ENCODE measurements around the gene CDH26. TPM values are rescaled to one million over a fixed set of nuclear protein-coding genes. Genes with fewer than 3 reads are reported as not detected.

The CDH26 gene
- total and polyA plus RNA-seq, 10 of the 15 experiments (the other 5 are each of a cell fraction or from before 2014, with no cell fraction given) = 0.03 to 0.19 (median 0.08) TPM; not detected in 4

- H3K4me2 ChIP-seq (ENCODE audit: control insufficient read depth, insufficient read depth) = peak within 1 kb of the TSS; percentile 97
- ATAC-seq (peak; percentile 96), DNase-seq (ENCODE audit: low read depth, low spot score) (peak; percentile 73), FAIRE-seq (peak; percentile 93)
- H3K4me3 ChIP-seq = peak within 1 kb of the TSS; percentile 99
- peak within 1 kb of the TSS; percentile 74 for H3K9ac ChIP-seq (ENCODE audit: control insufficient read depth, insufficient read depth, low read length)
- H3K4me1 ChIP-seq (ENCODE audit: control insufficient read depth, insufficient read depth, low read length) = peaks cover 10% of the 10 kb centered on the region
- intact Hi-C loops (cut with micrococcal nuclease; ENCODE audit: unreplicated experiment) (loop anchor here (10.0 kb wide), 1 partner anchor 114 kb away; no protein-coding TSS in a partner anchor), in situ Hi-C loops (cut with MboI) (no loop called here)
- peak within 1 kb of the TSS; percentile 93 for H3K27ac ChIP-seq (ENCODE audit: control insufficient read depth, insufficient read depth)
- no TSS peak for BruUV-seq (replicated peaks)
- peak within 1 kb of the TSS; percentile 98 for H2AFZ ChIP-seq (ENCODE audit: control insufficient read depth, low read depth, low read length)
- CTCF ChIA-PET = interaction anchor here (0.8 to 9.5 kb wide), 7 partner anchors 9 to 270 kb away, joined by 3 to 173 read pairs (median 4); no protein-coding TSS in a partner anchor
- 1% methylated on average over 46 of the region's 57 CpGs for WGBS (ENCODE audit: insufficient coverage, insufficient replicate concordance, low lambda C conversion rate, missing lambda C conversion rate)
- H3K9me3 ChIP-seq (replicated peaks; ENCODE audit: control insufficient read depth, insufficient read depth, low read length) = no peaks in the 10 kb centered on the region
- no peaks in the 10 kb centered on the region for H4K20me1 ChIP-seq (ENCODE audit: control insufficient read depth, insufficient read depth)
- H3K36me3 ChIP-seq (ENCODE audit: control insufficient read depth in 2 of 2, insufficient read depth in 2 of 2, low read length in 1 of 2) = peaks cover 0 to 1% of the 10 kb centered on the region in 2 experiments; a peak in 1 of 4 replicates
- POLR2A ChIA-PET = interaction anchor here (0.7 to 1.5 kb wide), 3 partner anchors 9 to 1599 kb away, joined by 3 to 8 read pairs (median 3); no protein-coding TSS in a partner anchor
- RAD21 ChIA-PET (ENCODE audit: unreplicated experiment) = interaction anchor here (0.9 to 1.3 kb wide), 8 partner anchors 9 to 266 kb away, joined by 3 to 4 read pairs (median 3); no protein-coding TSS in a partner anchor
- no peaks in the 10 kb centered on the region for H3K27me3 ChIP-seq (replicated peaks in 1 of 2; ENCODE audit: control insufficient read depth in 2 of 2, insufficient read depth in 2 of 2, low read length in 1 of 2)
- SMC1A ChIA-PET (ENCODE audit: uncharacterized antibody, unreplicated experiment) = interaction anchor here (1.3 to 2.5 kb wide), 4 partner anchors 9 to 188 kb away, joined by 4 to 8 read pairs (median 6); no protein-coding TSS in a partner anchor
- H3K79me2 ChIP-seq (ENCODE audit: control insufficient read depth, insufficient read depth, low read length) = peaks cover 14% of the 10 kb centered on the region
- TF ChIP-seq NBN (IDR thresholded peaks at IDR 0.05) = peak; percentile 83
- TF ChIP-seq SMARCA5 (IDR thresholded peaks at IDR 0.05) = peak; percentile 83; the same call in 1 of the 2 replicates
- no peak for TF ChIP-seq NR2C1 (IDR thresholded peaks at IDR 0.05)
- no peak for TF ChIP-seq PBX3 (IDR thresholded peaks at IDR 0.05; ENCODE audit: insufficient replicate concordance, low read depth, low read length)
- 0 out of 2 replicates have a peak, but pooled peaks have one; percentile 24 for TF ChIP-seq PAX5 (IDR thresholded peaks at IDR 0.05; ENCODE audit: borderline replicate concordance, low read depth, low read length)
- 0 out of 2 replicates have a peak, but pooled peaks have one; percentile 44 for TF ChIP-seq RCOR1 (conservative IDR thresholded peaks at IDR 0.05; ENCODE audit: low read depth, low read length)
- TF ChIP-seq IKZF1 (conservative IDR thresholded peaks at IDR 0.05) = peak; percentile 45; the same call in 1 of the 2 replicates
- no peak for TF ChIP-seq SKIL (IDR thresholded peaks at IDR 0.05; ENCODE audit: low read depth, poor library complexity, severe bottlenecking)
- peak; percentile 86 for TF ChIP-seq MEF2B (IDR thresholded peaks at IDR 0.05; ENCODE audit: partially characterized antibody, poor library complexity, severe bottlenecking)
- peak; percentile 64 for TF ChIP-seq USF2 (IDR thresholded peaks at IDR 0.05; ENCODE audit: borderline replicate concordance, low read depth, low read length)
- no peak for TF ChIP-seq ZBTB33 (IDR thresholded peaks at IDR 0.05)
- TF ChIP-seq POLR2A (IDR thresholded peaks at IDR 0.05; ENCODE audit: low read depth, low read length) = peak; percentile 89
- peak; percentile 67; the same call in 1 of the 2 replicates for TF ChIP-seq LARP7 (IDR thresholded peaks at IDR 0.05)
- peak; percentile 53; the same call in 1 of the 2 replicates for TF ChIP-seq TAF1 (IDR thresholded peaks at IDR 0.05; ENCODE audit: borderline replicate concordance, low read depth, low read length)
- peak; percentile 53; the same call in 1 of the 2 replicates for TF ChIP-seq POLR2AphosphoS2 (IDR thresholded peaks at IDR 0.05; ENCODE audit: low read depth, low read length)
- TF ChIP-seq JUND (IDR thresholded peaks at IDR 0.05; ENCODE audit: low read depth, low read length) = no peak
- peak; percentile 13 for TF ChIP-seq HCFC1 (IDR thresholded peaks at IDR 0.05; ENCODE audit: low read length)
Measured at GRCh38 chr20:59940129-59940955, 17.9 kb upstream of the CDH26 start, which contains the start of the genes FAM217B and PPP1R3D. Gene FAM217B, plus strand, starts transcription at chr20:59940389. Its CDS starts 3,555 bp downstream, at chr20:59943944. Gene PPP1R3D, minus strand, starts transcription at chr20:59940305. Its CDS starts 374 bp downstream, at chr20:59939931.
